Spleen (tissue), 11 donors: Measurements from ENCODE around the gene LRIG3. TPM values are rescaled to one million over a fixed set of nuclear protein-coding genes. Genes with fewer than 3 reads are reported as not detected.

Experiments used
- DNase-seq: peaks from one replicate; pipeline ENCODE4 v3.0.0-alpha.2; 2020
- H3K27ac ChIP-seq, 8 donors: fragments of 200-600 bp; sonication (generic) in 7 of 8; 1 replicate in 4 of 8; 2 replicates in 4 of 8; pipeline versions ENCODE4 v1.5.0 to v1.8.0; 2016 to 2021; ENCODE audit warnings: inconsistent platforms in 4 of 8, mild to moderate bottlenecking in 4 of 8, moderate library complexity in 1 of 8
- H3K27me3 ChIP-seq, 7 donors: fragments of 200-600 bp; sonication (generic) in 6 of 7; replicated peaks in 1 of 7; 1 replicate in 4 of 7; 2 replicates in 3 of 7; pipeline versions ENCODE4 v1.5.0 to v1.8.0; 2016 to 2021; ENCODE audit warnings: inconsistent platforms in 3 of 7, mild to moderate bottlenecking in 1 of 7
- H3K36me3 ChIP-seq, 6 donors: fragments of 200-600 bp; sonication (generic) in 5 of 6; 1 replicate in 4 of 6; 2 replicates in 2 of 6; pipeline versions ENCODE4 v1.5.0 to v1.8.0; 2016 to 2021; ENCODE audit warnings: inconsistent platforms in 2 of 6
- H3K4me1 ChIP-seq, 6 donors: fragments of 200-600 bp; sonication (generic) in 5 of 6; 1 replicate in 3 of 6; 2 replicates in 3 of 6; pipeline versions ENCODE4 v1.5.0 to v1.8.0; 2016 to 2021; ENCODE audit warnings: inconsistent platforms in 3 of 6
- H3K4me3 ChIP-seq, 8 donors: fragments of 200-600 bp; sonication (generic) in 7 of 8; 1 replicate in 4 of 8; 2 replicates in 4 of 8; pipeline versions ENCODE4 v1.5.0 to v1.8.0; 2016 to 2021; ENCODE audit warnings: inconsistent platforms in 4 of 8, mild to moderate bottlenecking in 4 of 8, moderate library complexity in 2 of 8
- H3K9me3 ChIP-seq, 8 donors: fragments of 200-600 bp; sonication (generic) in 7 of 8; 1 replicate in 4 of 8; 2 replicates in 4 of 8; pipeline versions ENCODE4 v1.5.0 to v1.8.0; 2016 to 2021; ENCODE audit warnings: inconsistent platforms in 4 of 8
- POLR2A ChIP-seq, 3 donors: fragments of 450-650 bp; IDR thresholded peaks; one replicate each; pipeline ENCODE4 v1.5.1; 2017; ENCODE audit warnings: antibody characterized with exemption in 3 of 3, mild to moderate bottlenecking in 1 of 3
- POLR2AphosphoS5 ChIP-seq, 3 donors: sonication (generic); formaldehyde crosslinking; IDR thresholded peaks; one replicate each; pipeline ENCODE4 v1.5.1; 2017; ENCODE audit warnings: antibody characterized with exemption in 3 of 3
- WGBS, 5 donors: extraction: QIAGEN DNeasy Blood & Tissue Kit in 3 of 5; methylation state at CpG; one replicate each; pipeline versions ENCODE4 v1.1.5 to v1.1.7; 2013 to 2018; 5-methylcytosine and 5-hydroxymethylcytosine counted together
- intact Hi-C: fragments of 100-400 bp; cut with DNase I; formaldehyde crosslinking; loops from one replicate; pipeline ENCODE4 v1.15.0; 2023; ENCODE audit warnings: low total_unique reads
- polyA plus RNA-seq, 3 donors: library from polyadenylated mRNA; stranded (reverse); fragments of 200-250 nt; gene quantifications; one replicate each; pipeline ENCODE4 v1.2.1, GENCODE V29; 2013
- total RNA-seq, 7 donors: library from RNA; depleted of rRNA in 3 of 7; stranded (reverse); fragments of >200 nt in 3 of 7; fragmentation: NEBNext Ultra II Directional in 4 of 7; extraction: Animal tissue kit (Norgen Biotek cat#: 25700) in 4 of 7; gene quantifications; one replicate each; pipeline versions ENCODE4 v1.1.0 to v1.2.1, GENCODE V29; 2016 to 2021
- TF ChIP-seq, protein P1 (sequence below), 11 experiments: fragments of 200-600 bp in 7 of 11; fragments of 450-650 bp in 4 of 11; sonication (generic) in 4 of 11; IDR thresholded peaks in 8 of 11; conservative IDR thresholded peaks in 3 of 11; 1 replicate in 7 of 11; 2 replicates in 4 of 11; pipeline versions ENCODE4 v1.4.0 to v1.8.0; 2016 to 2021; ENCODE audit warnings: antibody characterized with exemption in 11 of 11, inconsistent platforms in 4 of 11, mild to moderate bottlenecking in 1 of 11
- donor health status: healthy with polysubstance abuse.
- donor health status: DM: no; HTN: no; CAD: no; lungs with moderate emphysema.
- donor health status: DM: no; HTN: no; CAD: no.
- donor health status: Bipolar disorder and iron deficiency.
- donor health status: healthy.
- donor health status: DM: no; HTN: no; CAD: no.
- donor health status: DM: yes; HTN: yes; CAD: no.

Gene LRIG3
- total and polyA plus RNA-seq, 10 donors, result 1.3 to 110 (median 23.7) TPM

DNA sequence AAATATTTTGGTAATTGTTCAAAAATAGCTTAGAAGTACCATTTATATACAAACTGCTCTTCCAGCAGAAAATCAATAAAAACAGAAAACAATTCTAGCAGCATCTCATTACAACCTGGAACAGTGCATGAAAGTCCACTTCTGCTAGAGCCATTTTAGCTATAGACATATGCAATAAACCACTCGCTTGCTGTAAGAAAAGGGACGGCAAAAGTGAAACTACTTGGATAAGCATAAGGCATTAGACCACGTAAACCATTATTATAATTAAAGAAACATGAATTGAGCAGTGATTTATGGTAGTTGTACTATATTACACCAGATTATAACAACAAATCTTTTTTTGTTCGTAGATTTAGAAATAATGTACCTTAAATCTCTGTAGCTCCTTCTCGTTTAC, 48.7 kb downstream of the LRIG3 start:
- H3K4me1 ChIP-seq, result no peaks in the 10 kb centered on the region
- 81 to 87% (median 86%) methylated on average over 5 of the region's 5 CpGs for WGBS, 5 donors
- no peaks in the 10 kb centered on the region for H3K9me3 ChIP-seq
- no peak overlapping the region for H3K27ac ChIP-seq
- peak overlapping the region in 1 of 8 donors; percentile 5 for H3K4me3 ChIP-seq
- no peaks in the 10 kb centered on the region for H3K27me3 ChIP-seq
- intact Hi-C loops, result no loop called here
- H3K36me3 ChIP-seq, result peaks cover 0 to 41% (median 6%) of the 10 kb centered on the region in 6 donors
- DNase-seq, result no peak
- TF ChIP-seq, protein P1, sequence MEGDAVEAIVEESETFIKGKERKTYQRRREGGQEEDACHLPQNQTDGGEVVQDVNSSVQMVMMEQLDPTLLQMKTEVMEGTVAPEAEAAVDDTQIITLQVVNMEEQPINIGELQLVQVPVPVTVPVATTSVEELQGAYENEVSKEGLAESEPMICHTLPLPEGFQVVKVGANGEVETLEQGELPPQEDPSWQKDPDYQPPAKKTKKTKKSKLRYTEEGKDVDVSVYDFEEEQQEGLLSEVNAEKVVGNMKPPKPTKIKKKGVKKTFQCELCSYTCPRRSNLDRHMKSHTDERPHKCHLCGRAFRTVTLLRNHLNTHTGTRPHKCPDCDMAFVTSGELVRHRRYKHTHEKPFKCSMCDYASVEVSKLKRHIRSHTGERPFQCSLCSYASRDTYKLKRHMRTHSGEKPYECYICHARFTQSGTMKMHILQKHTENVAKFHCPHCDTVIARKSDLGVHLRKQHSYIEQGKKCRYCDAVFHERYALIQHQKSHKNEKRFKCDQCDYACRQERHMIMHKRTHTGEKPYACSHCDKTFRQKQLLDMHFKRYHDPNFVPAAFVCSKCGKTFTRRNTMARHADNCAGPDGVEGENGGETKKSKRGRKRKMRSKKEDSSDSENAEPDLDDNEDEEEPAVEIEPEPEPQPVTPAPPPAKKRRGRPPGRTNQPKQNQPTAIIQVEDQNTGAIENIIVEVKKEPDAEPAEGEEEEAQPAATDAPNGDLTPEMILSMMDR (IDR thresholded peaks at IDR 0.05 in 8 of 11, conservative IDR thresholded peaks at IDR 0.05 in 3 of 11), result no peak
- TF ChIP-seq POLR2AphosphoS5 (IDR thresholded peaks at IDR 0.05) (no peak), POLR2A (IDR thresholded peaks at IDR 0.05) (no peak)

DNA sequence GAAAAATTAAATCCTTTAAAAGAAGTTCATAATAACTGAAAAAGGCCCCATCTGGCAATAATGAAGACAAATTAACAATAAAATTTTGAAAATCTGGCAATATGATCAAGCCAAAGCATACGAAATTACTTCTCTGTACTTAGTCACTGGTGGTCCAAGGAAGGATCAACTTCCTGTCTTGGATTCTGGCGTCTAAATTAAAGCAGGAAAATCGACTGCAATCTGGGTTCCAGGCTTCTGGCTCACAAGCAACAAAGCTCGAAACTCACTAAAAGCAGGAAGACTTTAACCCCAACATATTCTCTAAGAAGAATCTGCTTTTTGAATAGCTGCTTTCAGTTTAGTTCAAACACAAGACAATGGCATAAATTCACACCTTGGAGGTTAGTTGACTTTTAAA, 49.7 kb downstream of the LRIG3 start:
- intact Hi-C loops, result no loop called here
- no peak for DNase-seq
- Histone ChIP-seq H3K4me3 (no peak overlapping the region), H3K9me3 (no peaks in the 10 kb centered on the region), H3K36me3 (peaks cover 0 to 32% (median 4%) of the 10 kb centered on the region in 6 donors), H3K4me1 (no peaks in the 10 kb centered on the region), H3K27ac (no peak overlapping the region), H3K27me3 (no peaks in the 10 kb centered on the region)
- 63 to 68% (median 67%) methylated on average over 4 of the region's 4 CpGs for WGBS, 5 donors
- TF ChIP-seq POLR2AphosphoS5 (IDR thresholded peaks at IDR 0.05) (no peak), POLR2A (IDR thresholded peaks at IDR 0.05) (no peak)
- TF ChIP-seq, protein P1 (IDR thresholded peaks at IDR 0.05 in 8 of 11, conservative IDR thresholded peaks at IDR 0.05 in 3 of 11), result no peak

DNA sequence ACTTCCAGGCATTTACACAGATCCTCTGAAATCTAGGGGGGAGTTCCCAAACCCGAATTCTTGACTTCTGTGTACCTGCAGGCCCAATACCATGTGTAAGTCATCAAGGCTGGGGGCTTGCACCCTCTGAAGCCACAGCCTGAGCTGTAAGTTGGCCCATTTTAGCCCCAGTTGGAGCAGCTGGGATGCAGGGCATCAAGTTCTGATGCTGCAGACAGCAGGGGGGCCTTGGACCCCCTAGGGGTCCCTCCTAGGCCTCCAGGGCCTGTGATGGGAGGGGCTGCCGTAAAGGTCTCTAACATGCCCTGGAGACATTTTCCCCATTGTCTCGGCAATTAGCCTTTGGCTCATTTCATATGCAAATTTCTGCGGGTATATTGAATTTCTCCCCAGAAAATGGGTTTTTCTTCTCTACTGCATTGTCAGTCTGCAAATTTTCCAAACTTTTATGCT, 59.5 kb downstream of the LRIG3 start:
- Histone ChIP-seq H3K4me1 (no peaks in the 10 kb centered on the region), H3K27me3 (no peaks in the 10 kb centered on the region), H3K4me3 (no peak overlapping the region), H3K36me3 (no peaks in the 10 kb centered on the region), H3K27ac (no peak overlapping the region), H3K9me3 (peaks cover 0 to 10% (median 0%) of the 10 kb centered on the region in 8 donors)
- no peak for DNase-seq
- intact Hi-C loops, result no loop called here
- no peak for TF ChIP-seq POLR2A (IDR thresholded peaks at IDR 0.05)
- TF ChIP-seq, protein P1 (IDR thresholded peaks at IDR 0.05 in 8 of 11, conservative IDR thresholded peaks at IDR 0.05 in 3 of 11), result no peak
- no peak for TF ChIP-seq POLR2AphosphoS5 (IDR thresholded peaks at IDR 0.05)
- WGBS, 5 donors, result 57 to 84% (median 72%) methylated on average over 4 of the region's 4 CpGs

DNA sequence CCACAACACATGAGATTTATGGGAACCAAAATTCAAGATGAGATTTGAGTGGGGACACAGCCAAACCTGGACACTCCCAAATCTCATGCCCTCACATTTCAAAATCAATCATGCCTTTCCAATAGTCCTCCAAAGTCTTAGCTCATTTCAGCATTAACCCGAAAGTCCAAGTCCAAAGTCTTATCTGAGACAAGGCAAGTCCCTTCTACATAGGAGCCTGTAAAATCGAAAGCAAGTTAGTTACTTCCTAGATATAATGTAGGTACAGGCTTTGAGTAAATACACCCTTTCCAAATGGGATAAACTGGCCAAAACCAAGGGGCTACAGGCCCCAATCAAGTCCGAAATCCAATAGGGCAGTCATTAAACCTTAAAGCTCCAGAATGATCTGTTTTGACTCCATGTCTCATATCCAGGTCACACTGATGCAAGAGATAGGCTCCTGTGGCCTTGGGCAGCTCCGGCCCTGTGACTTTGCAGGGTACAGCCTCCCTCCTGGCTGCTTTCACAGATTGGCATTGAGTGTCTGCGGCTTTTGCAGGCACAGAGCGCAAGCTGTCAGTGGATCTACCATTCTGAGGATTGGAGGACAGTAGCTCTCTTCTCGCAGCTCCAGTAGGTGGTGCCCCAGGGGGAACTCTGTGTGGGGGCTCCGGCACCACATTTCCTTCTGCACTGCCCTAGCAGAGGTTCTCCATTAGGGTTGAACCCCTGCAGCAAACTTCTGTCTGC, 60.1 kb downstream of the LRIG3 start:
- Histone ChIP-seq H3K4me3 (no peak overlapping the region), H3K27ac (no peak overlapping the region), H3K9me3 (peaks cover 0 to 10% (median 0%) of the 10 kb centered on the region in 8 donors), H3K4me1 (no peaks in the 10 kb centered on the region), H3K36me3 (no peaks in the 10 kb centered on the region), H3K27me3 (no peaks in the 10 kb centered on the region)
- TF ChIP-seq POLR2AphosphoS5 (IDR thresholded peaks at IDR 0.05), result no peak
- TF ChIP-seq, protein P1 (IDR thresholded peaks at IDR 0.05 in 8 of 11, conservative IDR thresholded peaks at IDR 0.05 in 3 of 11), result no peak
- no peak for TF ChIP-seq POLR2A (IDR thresholded peaks at IDR 0.05)
- DNase-seq, result no peak
- intact Hi-C loops, result no loop called here
- 78 to 90% (median 87%) methylated on average over 8 of the region's 8 CpGs for WGBS, 5 donors
